ENCODE data around the gene CACNA1B.

CACNA1B gene

DNA sequence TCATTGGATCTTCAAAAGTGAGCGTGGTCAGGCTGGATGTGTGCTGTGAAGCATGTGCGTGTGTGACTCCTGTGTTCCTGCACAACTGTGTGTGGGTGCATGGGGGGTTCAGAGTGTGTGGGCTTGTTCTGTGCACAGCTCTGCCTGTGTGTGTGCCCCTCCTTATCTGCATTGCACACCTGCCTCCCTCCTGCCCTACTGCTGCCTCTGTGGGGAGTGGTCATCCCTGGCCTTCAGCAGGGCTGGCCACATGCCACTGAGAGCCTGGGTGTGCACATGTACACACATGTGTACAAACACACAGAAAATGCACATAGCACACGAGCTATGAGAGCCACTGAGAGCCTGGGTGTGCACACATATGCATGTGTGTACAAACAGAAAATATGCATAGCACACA lies 92.1 kb downstream of the CACNA1B start:
- Histone ChIP-seq H3K27ac (no peak overlapping the region), H3K4me1 (ENCODE audit: control insufficient read depth in 1 of 2, insufficient read depth in 1 of 2, low read depth in 1 of 2, low read length in 1 of 2) (no peaks in the 10 kb centered on the region), H3K4me3 (ENCODE audit: low read depth in 1 of 2, low read length in 1 of 2) (no peak overlapping the region), H3K36me3 (no peaks in the 10 kb centered on the region), H3K27me3 (no peaks in the 10 kb centered on the region), H3K9me3 (no peaks in the 10 kb centered on the region)
- TF ChIP-seq, protein P1, sequence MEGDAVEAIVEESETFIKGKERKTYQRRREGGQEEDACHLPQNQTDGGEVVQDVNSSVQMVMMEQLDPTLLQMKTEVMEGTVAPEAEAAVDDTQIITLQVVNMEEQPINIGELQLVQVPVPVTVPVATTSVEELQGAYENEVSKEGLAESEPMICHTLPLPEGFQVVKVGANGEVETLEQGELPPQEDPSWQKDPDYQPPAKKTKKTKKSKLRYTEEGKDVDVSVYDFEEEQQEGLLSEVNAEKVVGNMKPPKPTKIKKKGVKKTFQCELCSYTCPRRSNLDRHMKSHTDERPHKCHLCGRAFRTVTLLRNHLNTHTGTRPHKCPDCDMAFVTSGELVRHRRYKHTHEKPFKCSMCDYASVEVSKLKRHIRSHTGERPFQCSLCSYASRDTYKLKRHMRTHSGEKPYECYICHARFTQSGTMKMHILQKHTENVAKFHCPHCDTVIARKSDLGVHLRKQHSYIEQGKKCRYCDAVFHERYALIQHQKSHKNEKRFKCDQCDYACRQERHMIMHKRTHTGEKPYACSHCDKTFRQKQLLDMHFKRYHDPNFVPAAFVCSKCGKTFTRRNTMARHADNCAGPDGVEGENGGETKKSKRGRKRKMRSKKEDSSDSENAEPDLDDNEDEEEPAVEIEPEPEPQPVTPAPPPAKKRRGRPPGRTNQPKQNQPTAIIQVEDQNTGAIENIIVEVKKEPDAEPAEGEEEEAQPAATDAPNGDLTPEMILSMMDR (IDR thresholded peaks at IDR 0.05) = no peak

DNA sequence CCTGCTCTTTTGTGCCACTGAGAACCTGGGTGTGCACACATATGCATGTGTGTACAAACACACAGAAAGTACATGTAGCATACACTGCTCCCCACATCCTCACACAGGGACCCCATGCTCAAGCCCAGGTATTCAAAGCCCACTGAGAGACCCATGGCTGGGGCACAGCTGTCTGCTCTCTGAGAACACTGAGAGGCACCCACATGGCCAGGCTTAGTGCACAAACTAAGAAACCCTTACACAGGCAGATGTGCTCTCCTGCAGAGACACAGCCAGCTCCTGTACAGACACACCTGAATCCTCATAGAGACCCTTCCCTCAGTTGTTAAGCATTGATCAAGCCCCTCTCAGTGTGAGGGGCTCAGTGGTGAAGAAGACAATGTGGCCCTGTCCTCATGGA lies 92.5 kb downstream of the CACNA1B start:
- TF ChIP-seq, protein P1 (IDR thresholded peaks at IDR 0.05) = no peak
- Histone ChIP-seq H3K9me3 (no peaks in the 10 kb centered on the region), H3K27ac (no peak overlapping the region), H3K36me3 (no peaks in the 10 kb centered on the region), H3K4me1 (ENCODE audit: control insufficient read depth in 1 of 2, insufficient read depth in 1 of 2, low read depth in 1 of 2, low read length in 1 of 2) (no peaks in the 10 kb centered on the region), H3K27me3 (no peaks in the 10 kb centered on the region), H3K4me3 (ENCODE audit: low read depth in 1 of 2, low read length in 1 of 2) (no peak overlapping the region)

DNA sequence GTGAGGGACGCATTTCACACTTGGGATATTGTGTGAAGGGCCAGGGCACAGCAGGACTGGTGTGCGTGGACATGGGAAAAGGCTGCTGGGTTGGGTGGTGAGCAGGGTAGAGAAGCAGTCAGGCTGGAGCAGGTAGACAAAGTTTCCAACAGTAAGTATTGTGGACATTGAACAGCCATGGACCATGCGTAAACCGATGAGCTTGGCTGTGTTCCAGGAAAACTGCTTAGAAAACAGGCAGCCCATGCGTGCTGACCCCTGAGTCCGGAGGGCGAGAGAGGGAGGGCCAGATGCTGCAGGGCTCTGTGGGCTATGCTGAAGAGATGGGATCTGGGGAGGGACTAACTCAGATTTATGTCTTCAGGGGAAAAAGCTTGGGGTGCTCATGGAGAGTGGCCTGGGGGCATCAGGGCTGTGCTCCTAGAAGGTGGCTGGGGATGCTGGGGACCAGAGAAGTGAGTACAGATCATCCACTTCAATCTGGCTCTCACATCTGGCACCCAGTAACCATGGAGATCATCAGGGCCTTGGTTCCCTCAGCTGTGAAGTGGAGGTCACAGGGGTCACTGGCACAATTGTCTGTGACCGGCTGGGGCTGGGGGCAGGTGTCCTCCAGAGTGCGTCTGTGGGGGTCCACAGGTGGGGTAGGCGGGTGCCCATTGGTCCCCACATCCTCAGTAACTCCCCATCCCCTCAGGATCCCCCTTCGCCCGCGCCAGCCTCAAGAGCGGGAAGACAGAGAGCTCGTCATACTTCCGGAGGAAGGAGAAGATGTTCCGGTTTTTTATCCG lies 93.3 kb downstream of the CACNA1B start:
- no peaks in the 10 kb centered on the region for H3K4me1 ChIP-seq (ENCODE audit: control insufficient read depth in 1 of 2, insufficient read depth in 1 of 2, low read depth in 1 of 2, low read length in 1 of 2)
- no peaks in the 10 kb centered on the region for H3K27me3 ChIP-seq
- H3K4me3 ChIP-seq (ENCODE audit: low read depth in 1 of 2, low read length in 1 of 2) = no peak overlapping the region
- TF ChIP-seq, protein P1 (IDR thresholded peaks at IDR 0.05) = no peak
- H3K27ac ChIP-seq = no peak overlapping the region
- no peaks in the 10 kb centered on the region for H3K36me3 ChIP-seq
- H3K9me3 ChIP-seq = no peaks in the 10 kb centered on the region

DNA sequence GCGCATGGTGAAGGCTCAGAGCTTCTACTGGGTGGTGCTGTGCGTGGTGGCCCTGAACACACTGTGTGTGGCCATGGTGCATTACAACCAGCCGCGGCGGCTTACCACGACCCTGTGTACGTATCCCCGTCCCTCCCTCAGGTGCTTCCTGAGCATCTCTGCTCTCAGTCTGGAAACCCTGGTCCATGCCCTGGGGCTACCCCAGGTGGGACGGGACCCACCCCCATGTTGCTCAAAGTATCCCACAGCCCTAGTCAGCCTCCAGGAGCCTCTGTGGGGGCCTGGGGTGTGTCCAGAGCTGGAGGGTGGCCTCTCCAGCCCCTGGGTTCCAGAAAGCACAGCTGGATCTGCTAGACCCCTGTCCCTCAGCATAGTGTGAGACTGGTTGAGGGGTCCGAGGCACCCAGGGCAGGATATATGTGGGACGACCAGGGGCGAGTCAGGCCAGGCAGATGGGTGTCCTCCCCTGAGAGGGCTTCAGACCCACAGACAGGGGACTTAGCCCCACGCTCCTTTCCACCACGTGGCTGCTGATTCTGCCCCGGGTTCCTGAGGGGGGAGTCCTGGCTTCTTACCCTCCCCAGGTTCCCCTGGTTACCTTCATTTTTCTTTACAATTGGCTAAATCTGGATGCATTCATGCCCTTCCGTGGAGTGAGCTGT lies 94.0 kb downstream of the CACNA1B start:
- Histone ChIP-seq H3K27ac (no peak overlapping the region), H3K4me1 (ENCODE audit: control insufficient read depth in 1 of 2, insufficient read depth in 1 of 2, low read depth in 1 of 2, low read length in 1 of 2) (no peaks in the 10 kb centered on the region), H3K36me3 (no peaks in the 10 kb centered on the region), H3K4me3 (ENCODE audit: low read depth in 1 of 2, low read length in 1 of 2) (no peak overlapping the region), H3K9me3 (no peaks in the 10 kb centered on the region), H3K27me3 (no peaks in the 10 kb centered on the region)
- TF ChIP-seq, protein P1 (IDR thresholded peaks at IDR 0.05) = no peak

DNA sequence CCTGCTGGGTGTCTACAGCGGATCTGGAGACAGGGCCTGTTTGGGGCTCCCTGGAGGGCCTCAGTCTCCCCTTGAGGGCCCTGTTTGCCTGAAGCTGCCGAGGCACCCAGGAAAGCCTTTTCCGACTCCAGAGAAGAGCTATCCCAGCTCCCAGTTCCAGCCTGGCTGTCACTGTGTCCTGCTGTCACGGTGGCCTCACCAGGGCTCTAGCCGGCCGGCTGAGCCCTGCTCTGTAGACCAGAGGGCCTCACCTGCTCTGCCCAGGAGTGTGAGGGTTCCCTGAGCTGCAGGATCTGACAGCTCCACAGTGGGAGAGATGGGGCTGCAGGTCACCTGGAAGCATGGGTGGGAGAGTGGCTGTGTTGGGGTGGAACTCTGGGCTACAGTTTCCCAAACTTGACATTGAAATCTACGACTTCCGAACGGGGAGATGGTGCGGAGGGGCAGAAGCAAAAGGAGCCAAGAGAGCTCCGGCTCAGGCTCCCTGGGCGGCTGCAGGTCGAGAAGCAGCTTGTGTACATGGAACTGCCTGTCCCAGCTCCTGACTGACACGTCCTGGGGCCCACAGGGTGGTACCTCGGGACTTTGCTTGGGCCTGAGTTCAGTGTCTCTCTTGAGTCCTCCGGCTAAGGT lies 94.9 kb downstream of the CACNA1B start:
- no peaks in the 10 kb centered on the region for H3K36me3 ChIP-seq
- no peaks in the 10 kb centered on the region for H3K4me1 ChIP-seq (ENCODE audit: control insufficient read depth in 1 of 2, insufficient read depth in 1 of 2, low read depth in 1 of 2, low read length in 1 of 2)
- TF ChIP-seq, protein P1 (IDR thresholded peaks at IDR 0.05) = no peak
- no peak overlapping the region for H3K27ac ChIP-seq
- no peaks in the 10 kb centered on the region for H3K27me3 ChIP-seq
- H3K4me3 ChIP-seq (ENCODE audit: low read depth in 1 of 2, low read length in 1 of 2) = no peak overlapping the region
- no peaks in the 10 kb centered on the region for H3K9me3 ChIP-seq

Data from neutrophil (primary cell).